ENCODE results near the gene RER1. TPM values are rescaled to one million over a fixed set of nuclear protein-coding genes. Genes with fewer than 3 reads are reported as not detected.

The RER1 gene
- total and polyA plus RNA-seq, 8 donors = 89.6 to 167 (median 101) TPM

DNA sequence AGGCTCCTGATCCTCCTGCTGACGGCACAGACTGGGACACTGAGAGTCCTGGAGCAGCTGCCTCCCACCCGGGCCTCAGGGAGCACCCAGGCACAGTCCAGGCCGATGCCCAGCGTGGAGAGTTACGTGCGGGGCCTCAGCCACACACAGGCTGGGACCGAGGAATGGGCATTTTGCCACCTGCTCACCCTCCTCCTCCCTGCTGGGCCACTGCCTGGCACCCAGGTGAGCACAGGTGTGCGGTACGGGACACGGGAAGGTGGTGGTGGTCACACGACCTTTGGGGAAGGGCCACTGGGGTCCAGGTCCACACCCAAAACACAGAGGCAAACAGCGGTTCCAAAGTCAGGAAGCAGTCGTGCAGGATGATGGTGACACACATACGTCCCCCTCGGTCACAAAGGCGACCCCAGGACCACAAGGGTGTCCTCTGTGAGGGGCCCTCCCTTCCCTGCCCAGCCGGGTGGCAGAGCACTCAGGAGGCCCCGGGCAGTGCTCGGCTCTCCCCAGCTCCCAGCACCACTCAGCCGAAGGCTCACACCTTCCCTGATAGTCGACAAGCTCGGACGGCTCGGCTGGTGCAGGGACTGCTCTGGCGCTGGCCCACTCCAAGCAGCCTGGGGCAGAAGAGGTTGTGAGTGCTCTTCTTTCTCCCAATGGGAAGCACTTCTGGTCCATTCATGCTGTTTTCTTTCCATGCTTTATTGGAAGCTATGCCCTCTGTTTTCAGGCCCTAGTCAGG, 14.5 kb upstream of the RER1 start:
- H3K27me3 ChIP-seq = no peaks in the 10 kb centered on the region
- DNase-seq (peak in 1 of 4 donors; percentile 69), ATAC-seq (no peak)
- no peaks in the 10 kb centered on the region for H3K36me3 ChIP-seq
- TF ChIP-seq, protein P1, sequence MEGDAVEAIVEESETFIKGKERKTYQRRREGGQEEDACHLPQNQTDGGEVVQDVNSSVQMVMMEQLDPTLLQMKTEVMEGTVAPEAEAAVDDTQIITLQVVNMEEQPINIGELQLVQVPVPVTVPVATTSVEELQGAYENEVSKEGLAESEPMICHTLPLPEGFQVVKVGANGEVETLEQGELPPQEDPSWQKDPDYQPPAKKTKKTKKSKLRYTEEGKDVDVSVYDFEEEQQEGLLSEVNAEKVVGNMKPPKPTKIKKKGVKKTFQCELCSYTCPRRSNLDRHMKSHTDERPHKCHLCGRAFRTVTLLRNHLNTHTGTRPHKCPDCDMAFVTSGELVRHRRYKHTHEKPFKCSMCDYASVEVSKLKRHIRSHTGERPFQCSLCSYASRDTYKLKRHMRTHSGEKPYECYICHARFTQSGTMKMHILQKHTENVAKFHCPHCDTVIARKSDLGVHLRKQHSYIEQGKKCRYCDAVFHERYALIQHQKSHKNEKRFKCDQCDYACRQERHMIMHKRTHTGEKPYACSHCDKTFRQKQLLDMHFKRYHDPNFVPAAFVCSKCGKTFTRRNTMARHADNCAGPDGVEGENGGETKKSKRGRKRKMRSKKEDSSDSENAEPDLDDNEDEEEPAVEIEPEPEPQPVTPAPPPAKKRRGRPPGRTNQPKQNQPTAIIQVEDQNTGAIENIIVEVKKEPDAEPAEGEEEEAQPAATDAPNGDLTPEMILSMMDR (IDR thresholded peaks at IDR 0.05) = no peak
- H3K4me1 ChIP-seq = peaks cover 3 to 4% of the 10 kb centered on the region in 2 donors
- no peak overlapping the region for H3K27ac ChIP-seq
- intact Hi-C loops (cut with DNase I) = no loop called here
- no peaks in the 10 kb centered on the region for H3K9me3 ChIP-seq
- H3K4me3 ChIP-seq = no peak overlapping the region

- Histone ChIP-seq H3K4me1 (peaks cover 4 to 6% of the 10 kb centered on the region in 2 donors), H3K27ac (no peak overlapping the region), H3K27me3 (no peaks in the 10 kb centered on the region), H3K9me3 (no peaks in the 10 kb centered on the region), H3K4me3 (no peak overlapping the region), H3K36me3 (no peaks in the 10 kb centered on the region)
- intact Hi-C loops (cut with DNase I) = no loop called here
- ATAC-seq (no peak), DNase-seq (peak in 1 of 4 donors; percentile 65)
- TF ChIP-seq, protein P1 (IDR thresholded peaks at IDR 0.05) = no peak
Measured at GRCh38 chr1:2377751-2378440, 13.7 kb upstream of the RER1 start.

- Histone ChIP-seq H3K36me3 (no peaks in the 10 kb centered on the region), H3K4me1 (peaks cover 4 to 6% of the 10 kb centered on the region in 2 donors), H3K27me3 (no peaks in the 10 kb centered on the region), H3K4me3 (no peak overlapping the region), H3K27ac (no peak overlapping the region), H3K9me3 (no peaks in the 10 kb centered on the region)
- DNase-seq (peak in 1 of 4 donors; percentile 69), ATAC-seq (no peak)
- TF ChIP-seq, protein P1 (IDR thresholded peaks at IDR 0.05) = no peak
- intact Hi-C loops (cut with DNase I) = no loop called here
Measured at GRCh38 chr1:2378441-2378851, 13.2 kb upstream of the RER1 start.

DNA sequence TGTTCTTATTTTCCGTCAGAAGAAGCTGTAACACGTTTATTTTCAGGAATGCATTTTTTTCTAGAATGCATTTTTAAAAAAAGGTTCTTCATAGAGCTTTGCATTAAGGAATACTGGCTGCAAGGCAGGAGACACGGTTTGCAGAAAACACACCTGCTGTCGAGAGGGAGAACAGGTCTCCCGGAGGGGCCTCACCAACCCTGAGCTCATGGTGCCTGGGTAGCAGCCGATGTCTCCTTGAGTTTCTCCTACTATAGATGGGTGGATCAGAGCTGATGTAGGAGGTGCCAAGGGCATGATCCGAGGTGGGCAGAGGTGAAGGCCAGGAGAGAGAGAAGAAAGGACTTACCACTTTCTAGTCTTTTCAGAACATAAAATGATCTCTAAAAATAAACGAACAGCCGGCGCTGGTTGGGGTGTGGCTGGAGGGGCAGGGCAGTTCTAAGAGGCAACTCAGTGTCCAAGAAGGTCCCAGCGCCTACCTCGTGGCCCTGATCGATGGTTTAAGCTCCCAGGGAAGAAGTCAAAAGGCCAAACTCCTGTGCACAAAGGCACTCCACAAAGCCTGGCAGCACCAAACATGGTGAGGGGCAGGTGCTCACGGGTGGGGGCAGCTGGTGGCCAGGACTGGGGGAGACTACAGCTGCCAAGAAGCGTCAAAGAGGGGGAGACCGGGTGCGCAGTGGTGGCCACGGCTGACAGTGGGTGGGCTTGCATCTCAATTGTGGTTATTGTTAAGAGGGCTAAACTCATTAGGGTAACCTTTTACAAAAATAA, 12.5 kb upstream of the RER1 start:
- intact Hi-C loops (cut with DNase I) = no loop called here
- H3K27ac ChIP-seq = no peak overlapping the region
- H3K4me1 ChIP-seq = peaks cover 4 to 6% of the 10 kb centered on the region in 2 donors
- no peaks in the 10 kb centered on the region for H3K36me3 ChIP-seq
- TF ChIP-seq, protein P1 (IDR thresholded peaks at IDR 0.05) = no peak
- DNase-seq (peak in 1 of 4 donors; percentile 67), ATAC-seq (no peak)
- no peaks in the 10 kb centered on the region for H3K9me3 ChIP-seq
- H3K4me3 ChIP-seq = no peak overlapping the region
- no peaks in the 10 kb centered on the region for H3K27me3 ChIP-seq
